ENCODE measurements around the gene TBC1D32.
"Not testable (repeated sequence)": the region's sequence is repeated elsewhere in the genome, so short reads cannot be mapped to it uniquely, and the experiment has no call there.

Gene TBC1D32

GRCh38 chr6:121333196-121333595 lies 1.1 kb downstream of the TBC1D32 start:
- DNase-seq (ENCODE audit: low read depth), result no peak

- DNase-seq (ENCODE audit: low read depth), result no peak
Measured at GRCh38 chr6:121330516-121330915, 3.8 kb downstream of the TBC1D32 start.

DNA sequence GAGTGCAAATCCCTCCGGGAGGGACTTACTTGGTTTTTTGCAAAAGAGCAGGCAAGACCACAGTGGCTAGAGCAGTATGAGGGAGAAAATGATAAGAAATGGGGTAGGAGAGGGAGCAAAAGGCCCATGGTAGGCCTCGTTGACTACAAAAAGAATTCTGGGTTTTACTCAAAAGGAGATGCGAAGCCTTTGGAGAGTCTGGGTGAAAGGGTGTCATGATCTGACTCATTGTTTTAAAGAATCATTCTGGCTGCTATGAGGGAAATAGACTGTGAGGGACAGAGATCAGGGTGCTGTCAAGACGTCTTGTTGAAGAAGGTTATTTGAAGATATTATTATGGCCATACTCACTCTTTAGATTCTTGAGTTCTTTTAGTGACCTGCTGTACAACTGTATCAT lies 13.0 kb downstream of the TBC1D32 start:
- no peak for DNase-seq (ENCODE audit: low read depth)

DNA sequence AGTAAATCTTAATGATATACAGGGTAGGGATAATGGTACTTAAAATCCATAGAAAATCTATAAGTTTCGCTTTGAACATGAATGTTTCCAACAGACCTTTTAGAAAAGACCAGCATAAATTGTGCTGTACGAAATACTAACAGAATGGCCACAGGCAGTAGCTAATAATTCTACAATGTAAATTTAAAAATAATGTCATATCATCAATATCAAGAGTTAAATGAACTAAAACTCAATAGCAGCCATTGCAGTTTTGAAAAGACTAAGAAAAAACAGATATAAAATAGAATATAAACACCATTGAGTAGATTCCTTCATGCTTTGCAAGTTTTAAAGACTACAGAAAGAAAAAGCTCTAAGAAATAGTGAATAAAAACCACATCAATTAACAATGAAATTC lies 14.7 kb downstream of the TBC1D32 start:
- no peak for DNase-seq (ENCODE audit: low read depth)

- no peak for DNase-seq (ENCODE audit: low read depth)
Measured at GRCh38 chr6:121319112-121319553, 15.1 kb downstream of the TBC1D32 start.

DNA sequence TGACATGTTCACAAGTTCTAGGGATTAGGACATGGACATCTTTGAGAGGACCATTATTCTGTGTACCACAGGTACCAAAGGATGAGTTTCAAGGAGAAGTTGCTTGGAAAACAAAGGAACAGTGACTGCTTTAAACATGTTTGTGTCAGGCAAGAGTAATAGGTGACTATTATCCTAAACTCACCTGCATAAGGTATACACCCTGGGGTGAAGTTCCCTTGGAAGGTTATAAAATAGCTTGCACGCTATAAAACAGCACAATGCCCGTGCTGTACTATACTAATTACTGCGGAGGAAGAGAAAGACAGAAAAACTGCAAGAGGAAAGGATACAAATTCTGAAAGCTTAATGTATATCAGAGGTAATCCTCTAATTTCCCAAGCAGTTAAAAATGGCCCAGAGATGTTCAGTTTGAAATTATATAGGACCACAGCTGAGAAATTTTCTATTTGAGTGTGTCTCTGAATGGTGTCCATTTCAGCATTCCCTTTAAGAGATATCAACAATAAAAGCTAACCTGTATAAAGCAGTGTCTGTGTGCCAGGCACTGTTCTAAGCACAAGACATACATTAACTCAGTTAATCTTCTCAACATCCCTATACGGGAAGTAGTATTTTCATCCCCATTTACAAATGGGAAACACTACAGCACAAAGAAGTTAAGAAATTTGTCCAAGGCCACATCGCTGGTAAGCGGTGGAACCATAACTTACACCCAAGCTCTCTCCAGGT lies 19.7 kb downstream of the TBC1D32 start:
- DNase-seq (ENCODE audit: low read depth), result no peak

DNA sequence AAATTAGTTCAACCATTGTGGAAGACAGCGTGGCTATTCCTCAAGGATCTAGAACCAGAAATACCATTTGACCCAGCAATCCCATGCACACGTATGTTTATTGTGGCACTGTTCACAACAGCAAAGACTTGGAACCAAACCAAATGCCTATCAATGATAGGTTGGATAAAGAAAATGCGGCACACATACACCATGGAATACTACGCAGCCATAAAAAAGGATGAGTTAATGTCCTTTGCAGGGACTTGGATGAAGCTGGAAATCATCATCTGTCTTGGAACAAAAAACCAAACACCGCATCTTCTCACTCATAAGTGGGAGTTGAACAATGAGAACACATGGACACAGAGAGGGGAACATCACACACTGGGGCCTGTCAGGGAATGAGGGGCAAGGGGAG lies 22.5 kb downstream of the TBC1D32 start:
- DNase-seq (ENCODE audit: low read depth), result not testable (repeated sequence)

- no peak for DNase-seq (ENCODE audit: low read depth)
Measured at GRCh38 chr6:121310495-121310894, 23.8 kb downstream of the TBC1D32 start.

DNA sequence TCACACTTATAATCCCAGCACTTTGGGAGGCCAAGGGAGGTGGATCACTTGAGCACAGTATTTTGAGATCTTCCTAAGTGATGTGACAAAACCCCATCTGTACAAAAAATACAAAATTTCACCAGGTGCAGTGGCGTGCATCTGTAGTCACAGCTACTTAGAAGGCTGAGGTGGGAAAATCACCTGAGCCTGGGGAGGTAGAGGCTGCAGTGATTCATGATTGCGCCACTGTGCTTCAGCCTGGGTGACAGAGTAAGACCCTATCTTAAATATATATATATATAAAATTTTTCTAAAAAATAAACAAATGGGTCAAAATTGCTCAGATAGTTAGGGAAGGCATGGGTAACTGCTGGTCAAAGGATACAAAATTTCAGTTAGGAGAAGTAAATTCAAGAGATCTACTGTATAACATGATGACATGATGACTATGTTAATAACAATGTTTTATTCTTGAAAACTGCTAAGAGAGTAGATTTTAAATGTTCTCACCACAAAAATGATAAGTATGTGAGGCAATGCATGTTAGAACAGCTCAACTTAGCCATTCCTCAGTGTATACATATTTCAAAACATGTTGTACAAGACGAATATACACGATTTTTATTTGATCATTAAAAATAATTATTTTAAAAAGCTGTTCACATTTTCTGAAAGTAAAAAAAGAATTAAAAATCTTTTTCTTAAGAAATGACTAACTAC lies 24.4 kb downstream of the TBC1D32 start:
- DNase-seq (ENCODE audit: low read depth), result no peak

DNA sequence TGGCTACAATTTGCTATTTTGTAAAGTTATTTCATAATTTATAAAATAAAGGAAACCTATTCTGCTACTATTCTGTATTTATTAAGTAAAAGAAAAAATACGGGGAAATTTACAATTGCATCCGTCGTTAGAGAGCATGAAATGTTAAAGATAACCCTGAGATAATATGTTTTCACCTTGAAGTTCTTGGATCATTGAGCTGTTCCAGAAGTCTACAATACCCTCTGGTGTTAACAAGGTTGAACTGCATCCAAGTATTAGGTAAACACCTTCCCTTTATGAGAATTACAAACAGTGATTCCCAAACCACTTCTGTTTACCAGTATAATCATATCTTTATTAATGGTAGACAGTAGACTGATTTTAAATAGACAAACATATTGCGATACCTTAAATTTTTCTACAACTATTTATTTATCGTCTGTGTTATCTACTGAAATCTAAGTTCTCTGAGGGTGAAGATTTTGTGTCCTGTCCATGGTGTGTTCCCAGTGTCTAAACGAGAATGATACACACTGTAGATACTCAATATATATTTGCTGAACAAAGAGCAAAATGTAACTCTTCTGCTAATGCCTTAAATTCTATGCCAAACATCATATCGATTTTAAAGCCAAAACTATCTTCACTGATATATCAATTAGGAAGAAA lies 28.2 kb downstream of the TBC1D32 start:
- no peak for DNase-seq (ENCODE audit: low read depth)

- DNase-seq (ENCODE audit: low read depth), result no peak
Measured at GRCh38 chr6:121302882-121303281, 31.4 kb downstream of the TBC1D32 start.

DNA sequence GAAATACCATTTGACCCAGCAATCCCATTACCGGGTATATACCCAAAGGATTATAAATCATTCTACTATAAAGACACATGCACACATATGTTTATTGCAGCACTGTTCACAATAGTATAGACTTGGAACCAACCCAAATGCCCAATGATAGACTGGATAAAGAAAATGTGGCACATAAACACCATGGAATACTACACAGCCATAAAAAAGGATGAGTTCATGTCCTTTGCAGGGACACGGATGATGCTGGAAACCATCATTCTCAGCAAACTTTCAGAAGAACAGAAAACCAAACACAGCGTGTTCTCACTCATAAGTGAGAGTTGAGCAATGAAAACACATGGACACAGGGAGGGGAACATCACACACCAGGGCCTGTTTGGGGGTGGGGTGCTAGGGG lies 33.1 kb downstream of the TBC1D32 start:
- DNase-seq (ENCODE audit: low read depth), result not testable (repeated sequence)

- DNase-seq (ENCODE audit: low read depth), result no peak
Measured at GRCh38 chr6:121297694-121298093, 36.6 kb downstream of the TBC1D32 start.

DNA sequence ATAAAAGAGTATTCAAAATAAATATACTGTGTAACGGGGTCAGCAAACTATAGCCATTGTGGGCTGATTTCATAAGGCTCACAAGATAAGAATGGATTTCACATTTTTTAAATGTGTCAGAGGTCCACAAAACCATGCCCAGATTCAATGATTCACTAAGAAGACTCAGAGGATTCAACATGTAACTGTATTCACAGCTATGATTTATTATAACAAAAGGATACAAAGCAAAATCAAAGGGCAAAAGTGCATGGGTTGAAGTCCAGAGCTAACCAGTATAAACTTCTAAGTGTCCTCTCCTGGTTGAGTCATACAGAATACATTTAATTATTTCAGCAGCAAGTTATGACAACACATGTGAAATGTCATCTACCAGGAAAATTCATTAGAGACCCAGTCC lies 49.2 kb downstream of the TBC1D32 start:
- DNase-seq (ENCODE audit: low read depth), result no peak

- DNase-seq (ENCODE audit: low read depth), result no peak
Measured at GRCh38 chr6:121274666-121275295, 59.5 kb downstream of the TBC1D32 start.

- no peak for DNase-seq (ENCODE audit: low read depth)
Measured at GRCh38 chr6:121263742-121264141, 70.5 kb downstream of the TBC1D32 start.

DNA sequence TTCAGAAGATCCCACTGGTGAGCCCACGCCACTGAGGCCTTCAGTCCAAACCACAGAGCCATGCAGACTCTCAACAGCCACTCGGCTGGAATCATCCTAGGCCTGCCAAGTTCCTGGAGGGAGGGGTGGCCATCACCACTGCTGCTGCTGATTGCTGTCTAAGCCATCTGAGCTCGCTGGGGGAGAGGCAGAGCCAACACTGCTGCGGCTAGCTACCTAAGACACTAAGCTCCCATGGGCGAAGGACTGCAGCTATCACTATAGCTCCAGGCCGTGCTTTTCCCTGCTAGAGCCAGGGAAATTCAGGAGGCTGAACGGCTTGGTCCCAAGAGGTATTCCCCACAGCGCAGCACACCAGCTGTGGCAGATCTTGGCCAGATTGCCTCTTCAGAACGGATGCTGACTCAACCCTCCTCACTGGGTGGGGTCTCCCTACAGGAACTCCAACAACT lies 73.6 kb downstream of the TBC1D32 start:
- DNase-seq (ENCODE audit: low read depth), result no peak

- DNase-seq (ENCODE audit: low read depth), result no peak
Measured at GRCh38 chr6:121247386-121247785, 86.9 kb downstream of the TBC1D32 start.

GRCh38 chr6:121242386-121242785 lies 91.9 kb downstream of the TBC1D32 start:
- no peak for DNase-seq (ENCODE audit: low read depth)

DNA sequence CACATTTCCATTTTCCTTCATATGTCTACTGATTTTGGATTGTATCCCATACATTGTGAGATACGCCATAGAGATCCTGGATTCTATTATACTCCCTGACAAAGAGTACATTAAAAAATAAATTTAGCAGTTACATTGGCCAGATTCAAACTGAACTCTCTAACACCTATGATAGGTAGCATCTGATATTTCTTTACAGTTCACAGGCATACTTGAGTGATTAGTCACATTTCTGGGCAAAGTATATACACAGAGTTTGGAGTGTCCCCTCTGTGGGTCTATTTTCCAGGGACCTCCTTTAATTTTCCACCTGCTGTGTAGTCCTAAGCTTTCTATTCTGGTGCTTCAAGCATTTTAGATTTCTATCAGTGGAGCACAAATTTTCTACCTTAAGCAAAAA lies 96.4 kb downstream of the TBC1D32 start:
- DNase-seq (ENCODE audit: low read depth), result no peak

GRCh38 chr6:121236984-121237383 lies 97.3 kb downstream of the TBC1D32 start:
- DNase-seq (ENCODE audit: low read depth), result no peak

DNA sequence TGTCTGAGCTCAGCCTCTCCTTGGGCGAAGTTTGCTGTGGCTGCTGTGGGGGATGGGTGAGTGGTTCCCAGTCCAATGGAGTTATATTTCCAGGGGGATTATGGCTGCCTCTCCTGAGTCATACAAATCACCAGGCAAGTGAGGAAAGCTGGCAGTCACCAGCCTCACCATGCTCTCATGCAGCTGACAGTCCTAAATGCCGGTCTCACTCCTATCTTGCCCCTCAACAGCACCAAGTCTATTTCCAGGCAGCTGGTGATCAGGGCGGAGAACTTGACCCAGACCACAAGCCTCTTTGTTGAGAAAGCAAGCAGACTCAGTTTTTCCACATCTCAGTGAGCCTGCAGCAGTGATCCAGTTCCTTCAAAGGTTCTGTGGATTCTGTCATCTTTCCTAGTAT lies 98.9 kb downstream of the TBC1D32 start:
- DNase-seq (ENCODE audit: low read depth), result no peak

GRCh38 chr6:121223930-121224329 lies 110.3 kb downstream of the TBC1D32 start:
- DNase-seq (ENCODE audit: low read depth), result no peak
